ENCODE measurements around the gene GRM7.

GRM7 gene

GRCh38 chr3:7667774-7668173, 806.9 kb downstream of the GRM7 start:
- Histone ChIP-seq H3K36me3 (ENCODE audit: control insufficient read depth in 1 of 2, insufficient read depth in 2 of 2, low read length in 2 of 2) (no peaks in the 10 kb centered on the region), H3K4me2 (ENCODE audit: low read length) (no peak overlapping the region), H2AFZ (ENCODE audit: insufficient read depth, low read length, poor library complexity) (no peak overlapping the region), H2BK5ac (ENCODE audit: low read depth, low read length, poor library complexity) (no peak overlapping the region), H4K12ac (ENCODE audit: low read depth, low read length) (no peak overlapping the region), H2AK5ac (ENCODE audit: low read length) (no peak overlapping the region), H3K9ac (ENCODE audit: low read length) (no peak overlapping the region), H2BK12ac (ENCODE audit: low read length) (no peak overlapping the region), H3K4ac (ENCODE audit: low read depth, low read length) (no peak overlapping the region), H3K79me1 (ENCODE audit: low read length) (no peaks in the 10 kb centered on the region), H3K27ac (ENCODE audit: low read depth, low read length) (no peak overlapping the region), H4K8ac (ENCODE audit: low read depth, low read length) (no peak overlapping the region), H3K9me3 (ENCODE audit: insufficient read depth, low read depth, low read length) (no peaks in the 10 kb centered on the region), H4K91ac (ENCODE audit: low read depth, low read length) (no peak overlapping the region), H3K27me3 (ENCODE audit: insufficient read depth, low read length) (no peaks in the 10 kb centered on the region), H3K79me2 (ENCODE audit: control insufficient read depth, insufficient read depth, low read length, poor library complexity) (no peaks in the 10 kb centered on the region), H3K18ac (ENCODE audit: low read length) (no peak overlapping the region), H3K14ac (ENCODE audit: low read length) (no peak overlapping the region), H2BK120ac (ENCODE audit: insufficient read depth, low read length, poor library complexity) (no peak overlapping the region), H3K23ac (ENCODE audit: low read length) (no peak overlapping the region), H3K4me1 (ENCODE audit: control insufficient read depth in 1 of 2, insufficient read depth in 2 of 2, low read length in 2 of 2) (no peaks in the 10 kb centered on the region), H3K4me3 (ENCODE audit: low read depth, low read length) (no peak overlapping the region)
- no CpG with 5 or more reads among the region's 1 CpG for WGBS (ENCODE audit: extremely low coverage, insufficient coverage, insufficient read length)
- DNase-seq = no peak

GRCh38 chr3:7669641-7670040, 808.7 kb downstream of the GRM7 start:
- no peaks in the 10 kb centered on the region for H3K79me1 ChIP-seq (ENCODE audit: low read length)
- H4K12ac ChIP-seq (ENCODE audit: low read depth, low read length) = no peak overlapping the region
- no peak overlapping the region for H3K14ac ChIP-seq (ENCODE audit: low read length)
- no peak overlapping the region for H4K8ac ChIP-seq (ENCODE audit: low read depth, low read length)
- H3K27me3 ChIP-seq (ENCODE audit: insufficient read depth, low read length) = no peaks in the 10 kb centered on the region
- no peaks in the 10 kb centered on the region for H3K9me3 ChIP-seq (ENCODE audit: insufficient read depth, low read depth, low read length)
- no peak overlapping the region for H3K27ac ChIP-seq (ENCODE audit: low read depth, low read length)
- no peak overlapping the region for H2BK12ac ChIP-seq (ENCODE audit: low read length)
- H3K36me3 ChIP-seq (ENCODE audit: control insufficient read depth in 1 of 2, insufficient read depth in 2 of 2, low read length in 2 of 2) = no peaks in the 10 kb centered on the region
- no peak overlapping the region for H4K91ac ChIP-seq (ENCODE audit: low read depth, low read length)
- no peak for DNase-seq
- H3K4me2 ChIP-seq (ENCODE audit: low read length) = no peak overlapping the region
- no peak overlapping the region for H2AK5ac ChIP-seq (ENCODE audit: low read length)
- H2BK5ac ChIP-seq (ENCODE audit: low read depth, low read length, poor library complexity) = no peak overlapping the region
- H3K4ac ChIP-seq (ENCODE audit: low read depth, low read length) = no peak overlapping the region
- no peak overlapping the region for H3K23ac ChIP-seq (ENCODE audit: low read length)
- H3K4me3 ChIP-seq (ENCODE audit: low read depth, low read length) = no peak overlapping the region
- no peak overlapping the region for H3K18ac ChIP-seq (ENCODE audit: low read length)
- no peak overlapping the region for H2AFZ ChIP-seq (ENCODE audit: insufficient read depth, low read length, poor library complexity)
- H3K9ac ChIP-seq (ENCODE audit: low read length) = no peak overlapping the region
- H2BK120ac ChIP-seq (ENCODE audit: insufficient read depth, low read length, poor library complexity) = no peak overlapping the region
- WGBS (ENCODE audit: extremely low coverage, insufficient coverage, insufficient read length) = no CpG with 5 or more reads among the region's 3 CpGs
- no peaks in the 10 kb centered on the region for H3K79me2 ChIP-seq (ENCODE audit: control insufficient read depth, insufficient read depth, low read length, poor library complexity)
- H3K4me1 ChIP-seq (ENCODE audit: control insufficient read depth in 1 of 2, insufficient read depth in 2 of 2, low read length in 2 of 2) = no peaks in the 10 kb centered on the region

- Histone ChIP-seq H3K9ac (ENCODE audit: low read length) (no peak overlapping the region), H3K18ac (ENCODE audit: low read length) (no peak overlapping the region), H3K27ac (ENCODE audit: low read depth, low read length) (no peak overlapping the region), H3K4me3 (ENCODE audit: low read depth, low read length) (no peak overlapping the region), H3K79me2 (ENCODE audit: control insufficient read depth, insufficient read depth, low read length, poor library complexity) (no peaks in the 10 kb centered on the region), H4K91ac (ENCODE audit: low read depth, low read length) (no peak overlapping the region), H3K79me1 (ENCODE audit: low read length) (no peaks in the 10 kb centered on the region), H3K14ac (ENCODE audit: low read length) (no peak overlapping the region), H2AK5ac (ENCODE audit: low read length) (no peak overlapping the region), H3K4me2 (ENCODE audit: low read length) (no peak overlapping the region), H3K4ac (ENCODE audit: low read depth, low read length) (no peak overlapping the region), H2AFZ (ENCODE audit: insufficient read depth, low read length, poor library complexity) (no peak overlapping the region), H3K4me1 (ENCODE audit: control insufficient read depth in 1 of 2, insufficient read depth in 2 of 2, low read length in 2 of 2) (no peaks in the 10 kb centered on the region), H2BK120ac (ENCODE audit: insufficient read depth, low read length, poor library complexity) (no peak overlapping the region), H4K12ac (ENCODE audit: low read depth, low read length) (no peak overlapping the region), H2BK12ac (ENCODE audit: low read length) (no peak overlapping the region), H2BK5ac (ENCODE audit: low read depth, low read length, poor library complexity) (no peak overlapping the region), H4K8ac (ENCODE audit: low read depth, low read length) (no peak overlapping the region), H3K36me3 (ENCODE audit: control insufficient read depth in 1 of 2, insufficient read depth in 2 of 2, low read length in 2 of 2) (no peaks in the 10 kb centered on the region), H3K9me3 (ENCODE audit: insufficient read depth, low read depth, low read length) (peaks cover 1% of the 10 kb centered on the region), H3K23ac (ENCODE audit: low read length) (no peak overlapping the region), H3K27me3 (ENCODE audit: insufficient read depth, low read length) (no peaks in the 10 kb centered on the region)
- DNase-seq = no peak
- no CpG with 5 or more reads among the region's 3 CpGs for WGBS (ENCODE audit: extremely low coverage, insufficient coverage, insufficient read length)
Observed at GRCh38 chr3:7678521-7678920, 817.6 kb downstream of the GRM7 start.

GRCh38 chr3:7682822-7683229, 821.9 kb downstream of the GRM7 start:
- no peak overlapping the region for H4K91ac ChIP-seq (ENCODE audit: low read depth, low read length)
- no peak overlapping the region for H2BK12ac ChIP-seq (ENCODE audit: low read length)
- WGBS (ENCODE audit: extremely low coverage, insufficient coverage, insufficient read length) = no CpG with 5 or more reads among the region's 4 CpGs
- H3K4ac ChIP-seq (ENCODE audit: low read depth, low read length) = no peak overlapping the region
- H2AK5ac ChIP-seq (ENCODE audit: low read length) = no peak overlapping the region
- H3K27ac ChIP-seq (ENCODE audit: low read depth, low read length) = no peak overlapping the region
- H2AFZ ChIP-seq (ENCODE audit: insufficient read depth, low read length, poor library complexity) = no peak overlapping the region
- peak in 1 of 2 donors; percentile 27 for DNase-seq
- H4K8ac ChIP-seq (ENCODE audit: low read depth, low read length) = no peak overlapping the region
- no peaks in the 10 kb centered on the region for H3K27me3 ChIP-seq (ENCODE audit: insufficient read depth, low read length)
- H3K9me3 ChIP-seq (ENCODE audit: insufficient read depth, low read depth, low read length) = peaks cover 1% of the 10 kb centered on the region
- H3K23ac ChIP-seq (ENCODE audit: low read length) = no peak overlapping the region
- no peak overlapping the region for H3K9ac ChIP-seq (ENCODE audit: low read length)
- no peaks in the 10 kb centered on the region for H3K79me1 ChIP-seq (ENCODE audit: low read length)
- H3K4me3 ChIP-seq (ENCODE audit: low read depth, low read length) = no peak overlapping the region
- no peaks in the 10 kb centered on the region for H3K79me2 ChIP-seq (ENCODE audit: control insufficient read depth, insufficient read depth, low read length, poor library complexity)
- no peak overlapping the region for H3K18ac ChIP-seq (ENCODE audit: low read length)
- no peak overlapping the region for H4K12ac ChIP-seq (ENCODE audit: low read depth, low read length)
- H3K14ac ChIP-seq (ENCODE audit: low read length) = no peak overlapping the region
- H3K36me3 ChIP-seq (ENCODE audit: control insufficient read depth in 1 of 2, insufficient read depth in 2 of 2, low read length in 2 of 2) = no peaks in the 10 kb centered on the region
- H3K4me1 ChIP-seq (ENCODE audit: control insufficient read depth in 1 of 2, insufficient read depth in 2 of 2, low read length in 2 of 2) = no peaks in the 10 kb centered on the region
- H2BK120ac ChIP-seq (ENCODE audit: insufficient read depth, low read length, poor library complexity) = no peak overlapping the region
- no peak overlapping the region for H3K4me2 ChIP-seq (ENCODE audit: low read length)
- no peak overlapping the region for H2BK5ac ChIP-seq (ENCODE audit: low read depth, low read length, poor library complexity)
